SU-DHL-6 (cell line): ENCODE data around the gene EMP3.

Experiments used
- H2AFZ ChIP-seq: fragments of 200-600 bp; sonication (generic); 2 replicates; pipeline ENCODE4 v1.6.1; 2014; ENCODE audit warnings: low read depth, mild to moderate bottlenecking, moderate library complexity, mixed read lengths, antibody characterized with exemption, low read length; ENCODE audit not compliant: severe bottlenecking
- H3F3A ChIP-seq: fragments of 200-600 bp; shearing (Covaris generic); 2 replicates; pipeline ENCODE4 v1.6.0; 2016; ENCODE audit warnings: antibody characterized with exemption, mild to moderate bottlenecking; ENCODE audit not compliant: insufficient read depth
- H3K27ac ChIP-seq: fragments of 200-600 bp; sonication (generic); 2 replicates; pipeline ENCODE4 v1.5.1; 2016; ENCODE audit warnings: low read depth, mild to moderate bottlenecking, low read length, moderate library complexity, mixed read lengths
- H3K27me3 ChIP-seq: fragments of 200-600 bp; sonication (generic), shearing (Covaris generic); 2 replicates; pipeline ENCODE4 v1.6.0; 2014; ENCODE audit warnings: mild to moderate bottlenecking, low read length
- H3K36me3 ChIP-seq: fragments of 200-600 bp; sonication (generic); 2 replicates; pipeline ENCODE4 v1.6.1; 2014; ENCODE audit warnings: mild to moderate bottlenecking, low read length, mixed read lengths
- H3K4me2 ChIP-seq: fragments of 300-600, 200-600 bp; shearing (Covaris generic), sonication (generic); 2 replicates; pipeline ENCODE4 v1.6.0; 2014; ENCODE audit warnings: low read length, low read depth, mild to moderate bottlenecking; ENCODE audit not compliant: poor library complexity, severe bottlenecking
- H3K4me3 ChIP-seq: fragments of 200-600 bp; sonication (generic); 2 replicates; pipeline ENCODE4 v1.5.1; 2014; ENCODE audit warnings: antibody characterized with exemption, low read length, mild to moderate bottlenecking, mixed read lengths; ENCODE audit not compliant: insufficient read depth, poor library complexity, severe bottlenecking
- H3K79me2 ChIP-seq: fragments of 200-600 bp; sonication (generic); 2 replicates; pipeline ENCODE4 v1.6.1; 2014; ENCODE audit warnings: mild to moderate bottlenecking, low read length, moderate library complexity; ENCODE audit not compliant: insufficient read depth
- H3K9ac ChIP-seq: fragments of 200-600 bp; sonication (generic); 2 replicates; pipeline ENCODE4 v1.7.0; 2014; ENCODE audit warnings: mild to moderate bottlenecking, low read length
- H3K9me2 ChIP-seq: fragments of 200-600 bp; sonication (generic); replicated peaks from 2 replicates; pipeline ENCODE4 v1.6.1; 2014; ENCODE audit warnings: low read length; ENCODE audit not compliant: insufficient read depth
- H3K9me3 ChIP-seq: fragments of 200-600 bp; sonication (generic); 2 replicates; pipeline ENCODE4 v1.6.1; 2014; ENCODE audit warnings: low read length, mixed read lengths; ENCODE audit not compliant: insufficient read depth
- H4K20me1 ChIP-seq: fragments of 200-600 bp; sonication (generic); 2 replicates; pipeline ENCODE4 v1.6.1; 2014; ENCODE audit warnings: low read depth, mild to moderate bottlenecking, antibody characterized with exemption, low read length, moderate library complexity, mixed read lengths
- EZH2phosphoT487 ChIP-seq: fragments of 200-600 bp; sonication (generic), shearing (Covaris generic); conservative IDR thresholded peaks from 2 replicates; pipeline ENCODE4 v1.6.1; 2018; ENCODE audit warnings: mild to moderate bottlenecking, antibody characterized with exemption, low read length, moderate library complexity, mixed read lengths
- TF ChIP-seq, protein P1 (sequence below): fragments of 200-600 bp; sonication (generic); IDR thresholded peaks from one replicate; pipeline ENCODE4 v1.5.1; 2017; ENCODE audit warnings: antibody characterized with exemption, mild to moderate bottlenecking, low read length, moderate library complexity; ENCODE audit not compliant: insufficient read depth, poor library complexity, severe bottlenecking

The EMP3 gene

DNA sequence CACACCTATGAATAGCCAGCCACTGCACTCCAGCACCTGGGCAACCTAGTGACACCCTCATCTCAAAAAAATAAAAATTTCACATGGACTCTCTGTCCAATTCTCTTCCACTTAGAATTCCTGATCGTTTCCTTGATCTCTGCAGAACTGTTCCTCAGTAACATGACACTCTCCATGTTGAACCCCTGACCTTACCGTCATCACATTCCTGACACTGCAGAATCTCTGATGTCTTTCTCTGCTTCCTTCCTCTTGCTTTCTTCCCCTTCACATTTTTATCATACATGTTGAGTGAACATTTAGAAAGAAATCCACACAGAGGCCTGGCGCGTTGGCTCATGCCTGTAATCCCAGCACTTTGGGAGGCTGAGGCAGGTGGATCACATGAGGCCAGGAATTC is 40.5 kb upstream of the EMP3 start:
- no peaks in the 10 kb centered on the region for H3K79me2 ChIP-seq
- no peak overlapping the region for H3K4me3 ChIP-seq
- no peak overlapping the region for H2AFZ ChIP-seq
- H3K4me2 ChIP-seq = no peak overlapping the region
- H3K36me3 ChIP-seq = no peaks in the 10 kb centered on the region
- H3K9me3 ChIP-seq = no peaks in the 10 kb centered on the region
- no peaks in the 10 kb centered on the region for H4K20me1 ChIP-seq
- TF ChIP-seq EZH2phosphoT487 = no peak
- TF ChIP-seq, protein P1, sequence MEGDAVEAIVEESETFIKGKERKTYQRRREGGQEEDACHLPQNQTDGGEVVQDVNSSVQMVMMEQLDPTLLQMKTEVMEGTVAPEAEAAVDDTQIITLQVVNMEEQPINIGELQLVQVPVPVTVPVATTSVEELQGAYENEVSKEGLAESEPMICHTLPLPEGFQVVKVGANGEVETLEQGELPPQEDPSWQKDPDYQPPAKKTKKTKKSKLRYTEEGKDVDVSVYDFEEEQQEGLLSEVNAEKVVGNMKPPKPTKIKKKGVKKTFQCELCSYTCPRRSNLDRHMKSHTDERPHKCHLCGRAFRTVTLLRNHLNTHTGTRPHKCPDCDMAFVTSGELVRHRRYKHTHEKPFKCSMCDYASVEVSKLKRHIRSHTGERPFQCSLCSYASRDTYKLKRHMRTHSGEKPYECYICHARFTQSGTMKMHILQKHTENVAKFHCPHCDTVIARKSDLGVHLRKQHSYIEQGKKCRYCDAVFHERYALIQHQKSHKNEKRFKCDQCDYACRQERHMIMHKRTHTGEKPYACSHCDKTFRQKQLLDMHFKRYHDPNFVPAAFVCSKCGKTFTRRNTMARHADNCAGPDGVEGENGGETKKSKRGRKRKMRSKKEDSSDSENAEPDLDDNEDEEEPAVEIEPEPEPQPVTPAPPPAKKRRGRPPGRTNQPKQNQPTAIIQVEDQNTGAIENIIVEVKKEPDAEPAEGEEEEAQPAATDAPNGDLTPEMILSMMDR = no peak
- no peaks in the 10 kb centered on the region for H3K9me2 ChIP-seq
- no peak overlapping the region for H3K9ac ChIP-seq
- 0 out of 2 replicates have a peak, but pooled peaks cover 4% of the 10 kb centered on the region for H3K27me3 ChIP-seq
- H3F3A ChIP-seq = no peaks in the 10 kb centered on the region
- H3K27ac ChIP-seq = no peak overlapping the region

DNA sequence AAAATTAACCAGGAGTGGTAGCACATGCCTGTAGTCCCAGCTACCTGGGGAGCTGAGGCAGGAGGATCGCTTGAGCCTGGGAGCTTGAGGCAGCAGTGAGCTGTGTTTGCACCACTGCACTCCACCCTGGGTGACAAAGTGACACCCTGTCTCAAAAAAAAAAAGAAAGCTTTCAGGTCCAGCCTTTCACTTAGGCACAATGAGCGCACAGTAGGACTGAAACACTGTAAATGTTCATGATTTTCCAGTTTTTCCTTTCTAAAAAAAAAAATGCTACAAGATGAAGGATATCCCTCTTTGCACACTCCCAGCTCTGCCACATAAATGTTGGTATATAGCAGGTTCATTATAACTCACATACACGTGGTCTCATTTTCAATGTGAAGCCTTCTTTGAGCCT is 37.6 kb upstream of the EMP3 start:
- no peak overlapping the region for H3K27ac ChIP-seq
- no peaks in the 10 kb centered on the region for H3K79me2 ChIP-seq
- no peaks in the 10 kb centered on the region for H3F3A ChIP-seq
- no peaks in the 10 kb centered on the region for H4K20me1 ChIP-seq
- H2AFZ ChIP-seq = no peak overlapping the region
- no peaks in the 10 kb centered on the region for H3K36me3 ChIP-seq
- no peak for TF ChIP-seq EZH2phosphoT487
- TF ChIP-seq, protein P1 = no peak
- no peaks in the 10 kb centered on the region for H3K9me2 ChIP-seq
- H3K9me3 ChIP-seq = no peaks in the 10 kb centered on the region
- H3K27me3 ChIP-seq = 0 out of 2 replicates have a peak, but pooled peaks cover 4% of the 10 kb centered on the region
- H3K4me2 ChIP-seq = no peak overlapping the region
- no peak overlapping the region for H3K4me3 ChIP-seq
- H3K9ac ChIP-seq = no peak overlapping the region

DNA sequence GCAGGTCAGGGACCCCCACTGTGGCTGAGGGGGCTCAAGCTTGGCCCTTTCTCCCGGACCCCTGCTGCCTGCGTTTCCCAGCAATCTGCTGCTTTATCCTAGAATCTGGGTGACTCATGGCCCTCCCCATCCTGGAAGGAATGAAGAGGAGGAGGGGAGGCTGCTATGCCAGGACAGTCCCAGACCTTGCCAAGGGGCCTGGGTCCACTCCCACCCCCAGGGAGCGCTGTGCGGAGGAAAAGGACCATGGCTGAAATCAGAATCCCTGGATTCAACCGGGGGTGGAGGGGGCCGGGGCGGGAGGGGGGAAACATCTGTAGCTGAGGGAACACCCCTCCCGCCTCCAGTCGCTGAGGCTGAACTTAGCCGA is 35.0 kb upstream of the EMP3 start:
- H3K27ac ChIP-seq = no peak overlapping the region
- no peaks in the 10 kb centered on the region for H3K27me3 ChIP-seq
- no peaks in the 10 kb centered on the region for H3K36me3 ChIP-seq
- H2AFZ ChIP-seq = no peak overlapping the region
- no peak overlapping the region for H3K4me3 ChIP-seq
- H3K9ac ChIP-seq = no peak overlapping the region
- H3K9me3 ChIP-seq = no peaks in the 10 kb centered on the region
- H3K9me2 ChIP-seq = no peaks in the 10 kb centered on the region
- no peaks in the 10 kb centered on the region for H3K79me2 ChIP-seq
- no peak overlapping the region for H3K4me2 ChIP-seq
- H4K20me1 ChIP-seq = no peaks in the 10 kb centered on the region
- no peaks in the 10 kb centered on the region for H3F3A ChIP-seq
- TF ChIP-seq, protein P1 = no peak
- TF ChIP-seq EZH2phosphoT487 = no peak
